ENCODE measurements around the gene ADAP1.

Gene ADAP1

GRCh38 chr7:879706-880105, 74.8 kb downstream of the ADAP1 start:
- H3K27ac ChIP-seq, result peak overlapping the region; percentile 88
- TF ChIP-seq CTCF (conservative IDR thresholded peaks at IDR 0.05), result no peak

- peak overlapping the region; percentile 88 for H3K27ac ChIP-seq
- TF ChIP-seq CTCF (conservative IDR thresholded peaks at IDR 0.05), result no peak
Observed at GRCh38 chr7:879093-879492, 75.4 kb downstream of the ADAP1 start.

GRCh38 chr7:877312-878232, 76.9 kb downstream of the ADAP1 start:
- peak overlapping the region; percentile 88 for H3K27ac ChIP-seq
- TF ChIP-seq CTCF (conservative IDR thresholded peaks at IDR 0.05), result no peak

GRCh38 chr7:876972-877311, 77.5 kb downstream of the ADAP1 start:
- peak overlapping the region; percentile 88 for H3K27ac ChIP-seq
- no peak for TF ChIP-seq CTCF (conservative IDR thresholded peaks at IDR 0.05)

- no peak for TF ChIP-seq CTCF (conservative IDR thresholded peaks at IDR 0.05)
- H3K27ac ChIP-seq, result peak within 1 kb of the TSS; percentile 88
Observed at GRCh38 chr7:876077-876971, 78.2 kb downstream of the ADAP1 start, which contains the start of gene GET4. Gene GET4, plus strand, starts transcription at chr7:876554. Its CDS starts 92 bp downstream, at chr7:876646.

GRCh38 chr7:875476-876076, 78.9 kb downstream of the ADAP1 start:
- H3K27ac ChIP-seq, result peak overlapping the region; percentile 74

More at GRCh38 chr7:875476-876076, 78.9 kb downstream of the ADAP1 start:
- TF ChIP-seq CTCF (conservative IDR thresholded peaks at IDR 0.05), result no peak

Measured in VCaP (cell line).